HepG2 (cell line): Measurements from ENCODE around the gene LMF2. TPM values are rescaled to one million over a fixed set of nuclear protein-coding genes. Genes with fewer than 3 reads are reported as not detected.

Source experiments
- ATAC-seq: fragments of 200-7000 bp; cut with Tn5 transposase; 3 replicates; pipeline ENCODE4 v1.9.1; 2020; ENCODE audit warnings: mild to moderate bottlenecking, moderate library complexity
- BruUV-seq: library from RNA; stranded (reverse); fragments of 400-500 nt; replicated peaks from 2 replicates; lab custom pipeline; 2021; lab: Mats Ljungman, UMichigan
- CTCF ChIA-PET: fragments of 300-600 bp; formaldehyde crosslinking; extraction: SDS; loops from one replicate; lab custom pipeline; 2021; ENCODE audit warnings: low total read pairs, inconsistent platforms, low intra/inter-chr PET ratio; lab: Yijun Ruan, JAX
- POLR2A ChIA-PET: fragments of 350-600 bp; sonication (Branson Sonifier 250); formaldehyde crosslinking; loops from one replicate; lab custom pipeline; 2020; ENCODE audit warnings: antibody characterized with exemption, inconsistent platforms; lab: Yijun Ruan, JAX
- DNase-seq: peaks from one replicate; pipeline ENCODE4 v3.0.0-alpha.2; 2015; ENCODE audit warnings: low spot score
- FAIRE-seq: peaks from 3 replicates; lab custom pipeline; 2011; peaks lifted over from hg19 to GRCh38; lab: Jason Lieb, UNC
- H2AFZ ChIP-seq: one replicate; pipeline ENCODE4 v1.6.1; 2011; ENCODE audit warnings: low read length, inconsistent platforms
- H3K27ac ChIP-seq: fragments of 300-600 bp; 3 replicates; pipeline ENCODE4 v1.8.0; 2011; ENCODE audit warnings: mixed run types, mild to moderate bottlenecking, mixed read lengths, low read length, inconsistent platforms; ENCODE audit not compliant: insufficient read depth; ENCODE audit errors: extremely low read length
- H3K27me3 ChIP-seq, 2 experiments: fragments of 200-600 bp in 1 of 2; 2 replicates in 1 of 2; 3 replicates in 1 of 2; pipeline versions ENCODE4 v1.6.0 to v1.8.0; 2011; ENCODE audit warnings: low read length in 2 of 2, mild to moderate bottlenecking in 2 of 2, moderate library complexity in 2 of 2, inconsistent platforms in 1 of 2; ENCODE audit not compliant: insufficient read depth in 2 of 2, control insufficient read depth in 1 of 2
- H3K36me3 ChIP-seq, 2 experiments: fragments of 200-600 bp in 1 of 2; replicated peaks in 1 of 2; 2 replicates in 1 of 2; 3 replicates in 1 of 2; pipeline versions ENCODE4 v1.5.1 to v1.8.0; 2011; ENCODE audit warnings: low read length in 2 of 2, inconsistent platforms in 1 of 2; ENCODE audit not compliant: insufficient read depth in 2 of 2, control insufficient read depth in 1 of 2
- H3K4me1 ChIP-seq: 2 replicates; pipeline ENCODE4 v1.5.1; 2012; ENCODE audit warnings: low read length, inconsistent platforms; ENCODE audit not compliant: insufficient read depth
- H3K4me2 ChIP-seq: 2 replicates; pipeline ENCODE4 v1.6.0; 2011; ENCODE audit warnings: low read depth, low read length, inconsistent platforms
- H3K4me3 ChIP-seq, 3 experiments: fragments of 200-600 bp in 1 of 3; sonication (generic), shearing (Covaris generic) in 1 of 3; replicated peaks in 1 of 3; 2 replicates each; pipeline ENCODE4 v1.5.1; 2011 to 2016; ENCODE audit warnings: low read length in 3 of 3, inconsistent platforms in 2 of 3, low read depth in 2 of 3, mild to moderate bottlenecking in 2 of 3, control low read depth in 1 of 3, mixed read lengths in 1 of 3; ENCODE audit not compliant: insufficient read depth in 1 of 3
- H3K79me2 ChIP-seq: one replicate; pipeline ENCODE4 v1.6.1; 2011; ENCODE audit warnings: low read length, inconsistent platforms; ENCODE audit not compliant: insufficient read depth
- H3K9ac ChIP-seq: 2 replicates; pipeline ENCODE4 v1.6.0; 2011; ENCODE audit warnings: mild to moderate bottlenecking, low read depth, low read length, inconsistent platforms; ENCODE audit not compliant: insufficient read depth
- H3K9me3 ChIP-seq: 2 replicates; pipeline ENCODE4 v1.5.1; 2012; ENCODE audit warnings: mild to moderate bottlenecking, low read length
- H4K20me1 ChIP-seq: 2 replicates; pipeline ENCODE4 v1.6.0; 2011; ENCODE audit warnings: inconsistent platforms, mild to moderate bottlenecking, low read length, moderate library complexity; ENCODE audit not compliant: insufficient read depth
- PCBP2 ChIP-seq: fragments of 200-400 bp; formaldehyde crosslinking; optimal IDR thresholded peaks from 2 replicates; pipeline ENCODE3; 2018; ENCODE audit warnings: low read length, low read depth; ENCODE audit not compliant: poor library complexity, severe bottlenecking
- WGBS: methylation state at CpG from one replicate; pipeline ENCODE4 v1.1.6; 2017; ENCODE audit warnings: low lambda C conversion rate; 5-methylcytosine and 5-hydroxymethylcytosine counted together
- in situ Hi-C: cut with HindIII; loops from 2 replicates; pipeline ENCODE4 v1.10.0; 2017; ENCODE audit warnings: low pct_unique_long_range_greater_than_20kb; ENCODE audit not compliant: extremely low pct_ligation_motif_present
- intact Hi-C: fragments of 100-400 bp; cut with micrococcal nuclease; formaldehyde crosslinking; loops from one replicate; pipeline ENCODE4 v1.10.0; 2022; ENCODE audit not compliant: unreplicated experiment
- polyA plus RNA-seq, 8 experiments: library from polyadenylated mRNA; depleted of rRNA in 3 of 8; stranded (reverse) in 7 of 8; unstranded in 1 of 8; fragments of >200 nt; fragmentation: Illumina TruSeq in 4 of 8; extraction: Trizol in 4 of 8; gene quantifications; 2 replicates each; pipeline versions ENCODE4 v1.2.1 to v1.2.3, GENCODE V29; 2011 to 2016; ENCODE audit warnings: low read depth in 4 of 8, missing spikeins in 1 of 8, mixed read lengths in 1 of 8; ENCODE audit not compliant: insufficient read depth in 1 of 8
- total RNA-seq, 5 experiments: library from RNA; depleted of rRNA; stranded (reverse); fragments of >200 nt; fragmentation: Illumina TruSeq; extraction: Trizol; gene quantifications; 2 replicates each; pipeline ENCODE4 v1.2.3, GENCODE V29; 2016; ENCODE audit warnings: low read depth in 1 of 5
- TF ChIP-seq, protein P1 (sequence below): sonication (generic); formaldehyde crosslinking; IDR thresholded peaks from 2 replicates; pipeline ENCODE4 v1.5.1; 2020; ENCODE audit warnings: mild to moderate bottlenecking, missing genetic modification reagents, moderate library complexity
- TF ChIP-seq, protein P2 (sequence below): sonication (generic); formaldehyde crosslinking; IDR thresholded peaks from 2 replicates; pipeline ENCODE4 v1.5.0; 2020; ENCODE audit warnings: missing genetic modification reagents, mild to moderate bottlenecking, borderline replicate concordance

Gene LMF2
- total and polyA plus RNA-seq, 2 of the 13 experiments (the other 11 are each of a cell fraction or from before 2014, with no cell fraction given) = 23.3 to 30.6 TPM

DNA sequence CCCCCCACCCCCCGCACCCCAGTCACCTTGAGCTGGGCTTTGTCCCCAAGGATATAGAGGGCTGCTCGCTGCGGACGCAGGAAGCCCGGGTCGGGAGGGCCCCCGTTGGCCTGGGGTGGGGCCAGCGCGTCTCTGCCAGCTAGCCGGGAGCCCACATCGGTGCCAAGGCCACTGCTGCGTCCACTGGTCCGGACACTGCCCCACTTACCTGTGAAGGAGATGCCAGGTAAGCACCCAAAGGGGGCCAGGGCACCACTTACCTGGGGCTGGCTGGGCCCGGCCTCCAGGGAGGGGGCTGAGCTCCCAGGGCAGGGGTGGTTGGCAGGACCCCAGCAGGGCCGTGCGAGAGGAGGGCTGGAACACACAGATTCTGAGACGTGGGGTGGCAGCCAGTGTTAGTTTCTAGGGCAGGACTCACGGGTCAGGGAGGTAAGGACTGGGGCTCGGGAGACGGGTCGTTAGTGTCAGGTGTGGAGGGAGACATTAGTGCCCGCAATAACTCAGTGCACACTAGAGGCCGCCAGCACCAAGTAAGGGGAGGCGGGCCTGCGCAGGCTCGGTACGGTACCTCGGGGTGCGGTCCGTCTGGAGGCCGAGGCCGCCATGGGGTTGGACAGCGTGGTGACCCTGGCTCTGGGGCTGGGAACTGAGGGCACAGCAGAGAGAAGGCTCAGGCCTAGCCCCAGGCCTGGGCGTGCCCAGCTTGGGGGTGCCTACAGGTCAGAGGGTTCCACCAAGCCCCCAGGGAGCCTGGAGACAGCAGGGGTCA, 50.9 kb downstream of the LMF2 start (continued):
- TF ChIP-seq, protein P1, sequence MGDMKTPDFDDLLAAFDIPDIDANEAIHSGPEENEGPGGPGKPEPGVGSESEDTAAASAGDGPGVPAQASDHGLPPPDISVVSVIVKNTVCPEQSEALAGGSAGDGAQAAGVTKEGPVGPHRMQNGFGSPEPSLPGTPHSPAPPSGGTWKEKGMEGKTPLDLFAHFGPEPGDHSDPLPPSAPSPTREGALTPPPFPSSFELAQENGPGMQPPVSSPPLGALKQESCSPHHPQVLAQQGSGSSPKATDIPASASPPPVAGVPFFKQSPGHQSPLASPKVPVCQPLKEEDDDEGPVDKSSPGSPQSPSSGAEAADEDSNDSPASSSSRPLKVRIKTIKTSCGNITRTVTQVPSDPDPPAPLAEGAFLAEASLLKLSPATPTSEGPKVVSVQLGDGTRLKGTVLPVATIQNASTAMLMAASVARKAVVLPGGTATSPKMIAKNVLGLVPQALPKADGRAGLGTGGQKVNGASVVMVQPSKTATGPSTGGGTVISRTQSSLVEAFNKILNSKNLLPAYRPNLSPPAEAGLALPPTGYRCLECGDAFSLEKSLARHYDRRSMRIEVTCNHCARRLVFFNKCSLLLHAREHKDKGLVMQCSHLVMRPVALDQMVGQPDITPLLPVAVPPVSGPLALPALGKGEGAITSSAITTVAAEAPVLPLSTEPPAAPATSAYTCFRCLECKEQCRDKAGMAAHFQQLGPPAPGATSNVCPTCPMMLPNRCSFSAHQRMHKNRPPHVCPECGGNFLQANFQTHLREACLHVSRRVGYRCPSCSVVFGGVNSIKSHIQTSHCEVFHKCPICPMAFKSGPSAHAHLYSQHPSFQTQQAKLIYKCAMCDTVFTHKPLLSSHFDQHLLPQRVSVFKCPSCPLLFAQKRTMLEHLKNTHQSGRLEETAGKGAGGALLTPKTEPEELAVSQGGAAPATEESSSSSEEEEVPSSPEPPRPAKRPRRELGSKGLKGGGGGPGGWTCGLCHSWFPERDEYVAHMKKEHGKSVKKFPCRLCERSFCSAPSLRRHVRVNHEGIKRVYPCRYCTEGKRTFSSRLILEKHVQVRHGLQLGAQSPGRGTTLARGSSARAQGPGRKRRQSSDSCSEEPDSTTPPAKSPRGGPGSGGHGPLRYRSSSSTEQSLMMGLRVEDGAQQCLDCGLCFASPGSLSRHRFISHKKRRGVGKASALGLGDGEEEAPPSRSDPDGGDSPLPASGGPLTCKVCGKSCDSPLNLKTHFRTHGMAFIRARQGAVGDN (CRISPR knock-in tag) = peak; percentile 19; the same call in 1 of the 2 replicates

DNA sequence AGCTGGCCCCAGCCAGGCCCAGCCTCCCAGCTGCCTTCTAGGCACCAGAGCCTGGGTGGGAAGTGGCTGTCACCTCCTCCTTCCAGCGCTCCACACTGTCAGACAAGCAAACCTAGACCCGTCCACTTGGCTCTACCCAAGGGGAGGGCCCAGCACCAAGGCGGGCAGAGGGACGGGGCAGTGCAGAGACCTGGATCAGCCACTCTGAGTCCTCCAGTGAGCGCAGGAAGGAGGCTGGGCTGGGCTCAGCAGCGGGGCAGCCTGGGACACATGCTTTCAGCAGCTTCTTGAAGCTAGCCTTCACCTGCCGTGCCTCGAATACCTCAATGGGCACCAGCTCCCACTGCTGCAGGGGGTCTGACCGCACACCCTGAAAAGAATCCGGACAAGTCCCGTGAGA, 51.5 kb downstream of the LMF2 start:
- no TSS peak for BruUV-seq
- no peak for TF ChIP-seq PCBP2
- TF ChIP-seq, protein P2, sequence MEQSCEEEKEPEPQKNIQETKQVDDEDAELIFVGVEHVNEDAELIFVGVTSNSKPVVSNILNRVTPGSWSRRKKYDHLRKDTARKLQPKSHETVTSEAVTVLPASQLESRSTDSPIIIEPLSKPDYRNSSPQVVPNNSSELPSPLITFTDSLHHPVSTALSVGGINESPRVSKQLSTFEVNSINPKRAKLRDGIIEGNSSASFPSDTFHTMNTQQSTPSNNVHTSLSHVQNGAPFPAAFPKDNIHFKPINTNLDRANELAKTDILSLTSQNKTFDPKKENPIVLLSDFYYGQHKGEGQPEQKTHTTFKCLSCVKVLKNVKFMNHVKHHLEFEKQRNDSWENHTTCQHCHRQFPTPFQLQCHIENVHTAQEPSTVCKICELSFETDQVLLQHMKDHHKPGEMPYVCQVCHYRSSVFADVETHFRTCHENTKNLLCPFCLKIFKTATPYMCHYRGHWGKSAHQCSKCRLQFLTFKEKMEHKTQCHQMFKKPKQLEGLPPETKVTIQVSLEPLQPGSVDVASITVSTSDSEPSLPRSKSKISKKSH (CRISPR knock-in tag) = 0 out of 2 replicates have a peak, but pooled peaks have one; percentile 5
- H4K20me1 ChIP-seq = no peaks in the 10 kb centered on the region
- ChIA-PET CTCF (no interaction called here), POLR2A (no interaction called here)
- in situ Hi-C loops = no loop called here
- ATAC-seq (no peak), DNase-seq (no peak), FAIRE-seq (no peak)
- intact Hi-C loops = no loop called here
- no peaks in the 10 kb centered on the region for H3K4me1 ChIP-seq
- H3K36me3 ChIP-seq = peaks cover 25 to 52% of the 10 kb centered on the region in 2 experiments; a peak in 4 of 5 replicates
- no peaks in the 10 kb centered on the region for H3K27me3 ChIP-seq
- no peak overlapping the region for H3K4me2 ChIP-seq
- no peak overlapping the region for H3K9ac ChIP-seq
- H2AFZ ChIP-seq = no peak overlapping the region
- 100% methylated on average over 7 of the region's 11 CpGs for WGBS
- H3K9me3 ChIP-seq = no peaks in the 10 kb centered on the region
- no peaks in the 10 kb centered on the region for H3K79me2 ChIP-seq
- H3K27ac ChIP-seq = no peak overlapping the region
- no peak overlapping the region for H3K4me3 ChIP-seq
